K562 (cell line): ENCODE data around the gene SDK1. TPM values are rescaled to one million over a fixed set of nuclear protein-coding genes. Genes with fewer than 3 reads are reported as not detected.

ENCODE experiments used
- ATAC-seq: fragments of 200-7000 bp; cut with Tn5 transposase; 3 replicates; pipeline ENCODE4 v1.9.1; 2020; ENCODE audit warnings: moderate library complexity
- BruUV-seq: library from RNA; stranded (reverse); fragments of 400-500 nt; replicated peaks from 2 replicates; lab custom pipeline; 2021; lab: Mats Ljungman, UMichigan
- CTCF ChIA-PET: fragments of 300-600 bp; formaldehyde crosslinking; extraction: SDS; loops from one replicate; lab custom pipeline; 2021; ENCODE audit warnings: low intra/inter-chr PET ratio; lab: Yijun Ruan, JAX
- POLR2A ChIA-PET: fragments of 300-600, 350-650 bp; sonication (Branson Sonifier 250); formaldehyde crosslinking; extraction: SDS; loops from one replicate; lab custom pipeline; 2021; ENCODE audit warnings: antibody characterized with exemption, inconsistent platforms; lab: Yijun Ruan, JAX
- DNase-seq, 4 experiments: peaks; one replicate each; pipeline versions ENCODE4 v3.0.0 to v3.0.0-alpha.2; 2011 to 2018; ENCODE audit warnings: low spot score in 3 of 4, mixed read lengths in 3 of 4; ENCODE audit errors: extremely low read depth in 1 of 4
- FAIRE-seq: peaks from 2 replicates; lab custom pipeline; 2011; peaks lifted over from hg19 to GRCh38; lab: Jason Lieb, UNC
- H2AFZ ChIP-seq: 2 replicates; pipeline ENCODE4 v1.6.0; 2011; ENCODE audit warnings: low read depth, low read length, control low read depth, inconsistent platforms
- H3K27ac ChIP-seq: fragments of 200-600 bp; 3 replicates; pipeline ENCODE4 v1.8.0; 2011; ENCODE audit warnings: low read depth, mild to moderate bottlenecking, control low read depth, inconsistent platforms, low read length, moderate library complexity, mixed read lengths; ENCODE audit errors: extremely low read depth
- H3K27me3 ChIP-seq, 2 experiments: fragments of 300-600 bp in 1 of 2; 2 replicates in 1 of 2; 3 replicates in 1 of 2; pipeline versions ENCODE4 v1.6.0 to v1.8.0; 2011; ENCODE audit warnings: inconsistent platforms in 2 of 2, low read length in 2 of 2, mild to moderate bottlenecking in 1 of 2, mixed read lengths in 1 of 2, moderate library complexity in 1 of 2; ENCODE audit not compliant: control insufficient read depth in 2 of 2, insufficient read depth in 2 of 2
- H3K36me3 ChIP-seq: fragments of 300-600 bp; 3 replicates; pipeline ENCODE4 v1.8.0; 2011; ENCODE audit warnings: mild to moderate bottlenecking, low read length, inconsistent platforms; ENCODE audit not compliant: control insufficient read depth, insufficient read depth
- H3K4me1 ChIP-seq, 2 experiments: fragments of 200-600 bp in 1 of 2; replicated peaks in 1 of 2; 2 replicates in 1 of 2; 3 replicates in 1 of 2; pipeline versions ENCODE4 v1.5.1 to v1.8.0; 2011; ENCODE audit warnings: inconsistent platforms in 2 of 2, low read length in 2 of 2, mild to moderate bottlenecking in 1 of 2, mixed read lengths in 1 of 2, moderate library complexity in 1 of 2; ENCODE audit not compliant: control insufficient read depth in 2 of 2, insufficient read depth in 2 of 2
- H3K4me2 ChIP-seq: 2 replicates; pipeline ENCODE4 v1.6.1; 2011; ENCODE audit warnings: low read length, control low read depth, inconsistent platforms, mixed read lengths; ENCODE audit not compliant: insufficient read depth
- H3K4me3 ChIP-seq: fragments of 200-600 bp; sonication (generic), shearing (Covaris generic); 2 replicates; pipeline ENCODE4 v1.5.1; 2016; ENCODE audit warnings: control low read depth, inconsistent platforms
- H3K79me2 ChIP-seq: fragments of 200-600 bp; 3 replicates; pipeline ENCODE4 v1.8.0; 2011; ENCODE audit warnings: low read length, inconsistent platforms; ENCODE audit not compliant: control insufficient read depth, insufficient read depth
- H3K9ac ChIP-seq, 2 experiments: 2 replicates each; pipeline versions ENCODE4 v1.6.0 to v1.6.1; 2011; ENCODE audit warnings: low read depth in 2 of 2, low read length in 2 of 2, control low read depth in 1 of 2, inconsistent platforms in 1 of 2, mild to moderate bottlenecking in 1 of 2, mixed read lengths in 1 of 2; ENCODE audit not compliant: insufficient read depth in 1 of 2
- H3K9me1 ChIP-seq: one replicate; pipeline ENCODE4 v1.6.0; 2011; ENCODE audit warnings: inconsistent platforms, mild to moderate bottlenecking, low read length, moderate library complexity; ENCODE audit not compliant: control insufficient read depth, insufficient read depth
- H3K9me3 ChIP-seq: replicated peaks from 2 replicates; pipeline ENCODE4 v1.5.1; 2011; ENCODE audit warnings: low read depth, low read length, inconsistent platforms; ENCODE audit not compliant: control insufficient read depth, insufficient read depth
- H4K20me1 ChIP-seq: replicated peaks from 2 replicates; pipeline ENCODE4 v1.6.1; 2011; ENCODE audit warnings: low read length, inconsistent platforms, mixed read lengths; ENCODE audit not compliant: control insufficient read depth, insufficient read depth
- GATAD2A ChIP-seq: fragments of 450-650 bp; IDR thresholded peaks from 2 replicates; pipeline ENCODE4 v1.6.1; 2017
- HCFC1 ChIP-seq: IDR thresholded peaks from 2 replicates; pipeline ENCODE4 v1.6.1; 2012; ENCODE audit warnings: low read depth, low read length, improper control_type of control experiment
- MAFK ChIP-seq: IDR thresholded peaks from 2 replicates; pipeline ENCODE4 v1.6.1; 2011; ENCODE audit warnings: low read length, improper control_type of control experiment
- RBM15 ChIP-seq: fragments of 200-400 bp; formaldehyde crosslinking; IDR thresholded peaks from 2 replicates; pipeline ENCODE4 v1.6.1; 2018; ENCODE audit warnings: mild to moderate bottlenecking, low read length, moderate library complexity; ENCODE audit not compliant: insufficient read depth
- STAT5B ChIP-seq: fragments of 250-450 bp; sonication (Bioruptor Pico); IDR thresholded peaks from 2 replicates; pipeline ENCODE4 v1.8.0; 2021; ENCODE audit warnings: mild to moderate bottlenecking, inconsistent platforms
- ZFP91 ChIP-seq: sonication (generic); formaldehyde crosslinking; IDR thresholded peaks from 2 replicates; pipeline ENCODE4 v1.8.0; 2022; ENCODE audit warnings: mild to moderate bottlenecking, missing genetic modification reagents
- ZNF431 ChIP-seq: sonication (generic); formaldehyde crosslinking; IDR thresholded peaks from 2 replicates; pipeline ENCODE4 v1.8.0; 2022; ENCODE audit warnings: mild to moderate bottlenecking, missing genetic modification reagents
- ZNF551 ChIP-seq: fragments of 250-450 bp; sonication (Bioruptor Pico); IDR thresholded peaks from 2 replicates; pipeline ENCODE4 v1.5.0; 2021; ENCODE audit warnings: mild to moderate bottlenecking, moderate library complexity
- ZNF75A ChIP-seq: fragments of 450-650 bp; formaldehyde crosslinking; IDR thresholded peaks from 2 replicates; pipeline ENCODE4 v1.4.0; 2020; ENCODE audit warnings: mild to moderate bottlenecking
- ZNF778 ChIP-seq: fragments of 450-650 bp; formaldehyde crosslinking; IDR thresholded peaks from 2 replicates; pipeline ENCODE4 v1.4.0; 2020; ENCODE audit warnings: mild to moderate bottlenecking, moderate library complexity
- WGBS: fragments of 100-300 bp; shearing (Covaris generic); methylation state at CpG from one replicate; pipeline ENCODE4 v1.1.6; 2016; ENCODE audit warnings: low coverage, mixed read lengths; ENCODE audit not compliant: insufficient coverage; ENCODE audit errors: missing lambda C conversion rate; 5-methylcytosine and 5-hydroxymethylcytosine counted together
- in situ Hi-C: fragments of 300-500 bp; cut with MboI; formaldehyde crosslinking; loops from 4 replicates; pipeline ENCODE4 v1.15.0; 2018; ENCODE audit warnings: inconsistent platforms, mixed read lengths
- intact Hi-C: fragments of 100-400 bp; cut with micrococcal nuclease; formaldehyde crosslinking; loops from 2 replicates; pipeline ENCODE4 v1.14.2; 2022
- polyA plus RNA-seq, 8 experiments: library from polyadenylated mRNA; depleted of rRNA in 4 of 8; stranded (reverse) in 5 of 8; unstranded in 3 of 8; fragments of >200 nt; fragmentation: Nextera tagmentation in 2 of 8; fragmentation: Illumina TruSeq in 1 of 8; extraction: Ambion mirVana in 2 of 8; extraction: Trizol in 1 of 8; gene quantifications; 2 replicates each; pipeline versions ENCODE4 v1.2.1 to v1.2.3, GENCODE V29; 2011 to 2014; ENCODE audit warnings: inconsistent platforms in 1 of 8, missing spikeins in 1 of 8
- total RNA-seq, 7 experiments: library from RNA; depleted of rRNA in 6 of 7; stranded (reverse); fragments of >200 nt in 6 of 7; fragmentation: Illumina TruSeq in 2 of 7; extraction: Trizol in 2 of 7; gene quantifications; 2 replicates each; pipeline versions ENCODE4 v1.2.1 to v1.2.3, GENCODE V29; 2011 to 2021; ENCODE audit warnings: low replicate concordance in 1 of 7
- TF ChIP-seq, protein P1 (sequence below): fragments of 450-650 bp; IDR thresholded peaks from 2 replicates; pipeline ENCODE4 v1.6.1; 2016; ENCODE audit warnings: missing biosample characterization, missing genetic modification characterization
- TF ChIP-seq, protein P2 (sequence below): fragments of 250-450 bp; sonication (Bioruptor Pico); IDR thresholded peaks from 2 replicates; pipeline ENCODE4 v1.4.0; 2020

SDK1 gene
- total and polyA plus RNA-seq, 9 of the 15 experiments (the other 6 are each of a cell fraction or from before 2014, with no cell fraction given): 0.16 TPM; not detected in 8

GRCh38 chr7:3518546-3518945 is 217.5 kb downstream of the SDK1 start:
- Histone ChIP-seq H2AFZ (no peak overlapping the region), H3K36me3 (no peaks in the 10 kb centered on the region), H3K9me1 (no peaks in the 10 kb centered on the region), H3K27me3 (no peaks in the 10 kb centered on the region), H3K9ac (no peak overlapping the region), H3K4me1 (no peaks in the 10 kb centered on the region), H3K9me3 (no peaks in the 10 kb centered on the region), H3K79me2 (no peaks in the 10 kb centered on the region), H3K27ac (no peak overlapping the region), H3K4me2 (no peak overlapping the region), H3K4me3 (no peak overlapping the region), H4K20me1 (no peaks in the 10 kb centered on the region)
- ChIA-PET CTCF (no interaction called here), POLR2A (no interaction called here)
- 0% methylated on average over 1 of the region's 1 CpG for WGBS
- FAIRE-seq (no peak), ATAC-seq (no peak), DNase-seq (no peak)
- TF ChIP-seq ZNF75A (CRISPR knock-in tag) (no peak), ZFP91 (CRISPR knock-in tag) (no peak), MAFK (no peak), ZNF551 (CRISPR knock-in tag) (no peak), HCFC1 (no peak), ZNF778 (no peak), STAT5B (CRISPR knock-in tag) (no peak), RBM15 (no peak), GATAD2A (no peak), ZNF431 (CRISPR knock-in tag) (no peak)
- TF ChIP-seq, protein P1, sequence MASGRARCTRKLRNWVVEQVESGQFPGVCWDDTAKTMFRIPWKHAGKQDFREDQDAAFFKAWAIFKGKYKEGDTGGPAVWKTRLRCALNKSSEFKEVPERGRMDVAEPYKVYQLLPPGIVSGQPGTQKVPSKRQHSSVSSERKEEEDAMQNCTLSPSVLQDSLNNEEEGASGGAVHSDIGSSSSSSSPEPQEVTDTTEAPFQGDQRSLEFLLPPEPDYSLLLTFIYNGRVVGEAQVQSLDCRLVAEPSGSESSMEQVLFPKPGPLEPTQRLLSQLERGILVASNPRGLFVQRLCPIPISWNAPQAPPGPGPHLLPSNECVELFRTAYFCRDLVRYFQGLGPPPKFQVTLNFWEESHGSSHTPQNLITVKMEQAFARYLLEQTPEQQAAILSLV: no peak
- TF ChIP-seq, protein P2, sequence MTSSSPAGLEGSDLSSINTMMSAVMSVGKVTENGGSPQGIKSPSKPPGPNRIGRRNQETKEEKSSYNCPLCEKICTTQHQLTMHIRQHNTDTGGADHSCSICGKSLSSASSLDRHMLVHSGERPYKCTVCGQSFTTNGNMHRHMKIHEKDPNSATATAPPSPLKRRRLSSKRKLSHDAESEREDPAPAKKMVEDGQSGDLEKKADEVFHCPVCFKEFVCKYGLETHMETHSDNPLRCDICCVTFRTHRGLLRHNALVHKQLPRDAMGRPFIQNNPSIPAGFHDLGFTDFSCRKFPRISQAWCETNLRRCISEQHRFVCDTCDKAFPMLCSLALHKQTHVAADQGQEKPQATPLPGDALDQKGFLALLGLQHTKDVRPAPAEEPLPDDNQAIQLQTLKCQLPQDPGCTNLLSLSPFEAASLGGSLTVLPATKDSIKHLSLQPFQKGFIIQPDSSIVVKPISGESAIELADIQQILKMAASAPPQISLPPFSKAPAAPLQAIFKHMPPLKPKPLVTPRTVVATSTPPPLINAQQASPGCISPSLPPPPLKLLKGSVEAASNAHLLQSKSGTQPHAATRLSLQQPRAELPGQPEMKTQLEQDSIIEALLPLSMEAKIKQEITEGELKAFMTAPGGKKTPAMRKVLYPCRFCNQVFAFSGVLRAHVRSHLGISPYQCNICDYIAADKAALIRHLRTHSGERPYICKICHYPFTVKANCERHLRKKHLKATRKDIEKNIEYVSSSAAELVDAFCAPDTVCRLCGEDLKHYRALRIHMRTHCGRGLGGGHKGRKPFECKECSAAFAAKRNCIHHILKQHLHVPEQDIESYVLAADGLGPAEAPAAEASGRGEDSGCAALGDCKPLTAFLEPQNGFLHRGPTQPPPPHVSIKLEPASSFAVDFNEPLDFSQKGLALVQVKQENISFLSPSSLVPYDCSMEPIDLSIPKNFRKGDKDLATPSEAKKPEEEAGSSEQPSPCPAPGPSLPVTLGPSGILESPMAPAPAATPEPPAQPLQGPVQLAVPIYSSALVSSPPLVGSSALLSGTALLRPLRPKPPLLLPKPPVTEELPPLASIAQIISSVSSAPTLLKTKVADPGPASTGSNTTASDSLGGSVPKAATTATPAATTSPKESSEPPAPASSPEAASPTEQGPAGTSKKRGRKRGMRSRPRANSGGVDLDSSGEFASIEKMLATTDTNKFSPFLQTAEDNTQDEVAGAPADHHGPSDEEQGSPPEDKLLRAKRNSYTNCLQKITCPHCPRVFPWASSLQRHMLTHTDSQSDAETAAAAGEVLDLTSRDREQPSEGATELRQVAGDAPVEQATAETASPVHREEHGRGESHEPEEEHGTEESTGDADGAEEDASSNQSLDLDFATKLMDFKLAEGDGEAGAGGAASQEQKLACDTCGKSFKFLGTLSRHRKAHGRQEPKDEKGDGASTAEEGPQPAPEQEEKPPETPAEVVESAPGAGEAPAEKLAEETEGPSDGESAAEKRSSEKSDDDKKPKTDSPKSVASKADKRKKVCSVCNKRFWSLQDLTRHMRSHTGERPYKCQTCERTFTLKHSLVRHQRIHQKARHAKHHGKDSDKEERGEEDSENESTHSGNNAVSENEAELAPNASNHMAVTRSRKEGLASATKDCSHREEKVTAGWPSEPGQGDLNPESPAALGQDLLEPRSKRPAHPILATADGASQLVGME: no peak
- intact Hi-C loops: no loop called here
- no TSS peak for BruUV-seq
- in situ Hi-C loops: no loop called here
